H1 (cell line): ENCODE measurements around the gene STXBP2. TPM values are rescaled to one million over a fixed set of nuclear protein-coding genes. Genes with fewer than 3 reads are reported as not detected.

Experiments used
- CTCF ChIA-PET: fragments of 300-600 bp; sonication (Branson Sonifier 250); formaldehyde crosslinking; loops from one replicate; lab custom pipeline; 2021; ENCODE audit not compliant: partially characterized antibody; lab: Charles Lee
- POLR2A ChIA-PET: fragments of 300-600 bp; sonication (Branson Sonifier 250); formaldehyde crosslinking; loops from one replicate; lab custom pipeline; 2021; ENCODE audit warnings: inconsistent platforms; ENCODE audit not compliant: partially characterized antibody; lab: Charles Lee
- DNase-seq, 2 experiments: peaks; one replicate each; pipeline versions ENCODE4 v3.0.0 to v3.0.0-alpha.2; 2010 to 2022; ENCODE audit warnings: low spot score in 2 of 2, low read depth in 1 of 2, mixed read lengths in 1 of 2
- FAIRE-seq: peaks from 2 replicates; lab custom pipeline; 2011; peaks lifted over from hg19 to GRCh38; lab: Jason Lieb, UNC
- H2AFZ ChIP-seq: 2 replicates; pipeline ENCODE4 v1.8.1; 2012; ENCODE audit warnings: low read length, inconsistent platforms
- H2AK5ac ChIP-seq: 2 replicates; pipeline ENCODE4 v1.6.1; 2013; ENCODE audit warnings: low read depth, low read length
- H2BK120ac ChIP-seq: replicated peaks from 2 replicates; pipeline ENCODE3; 2013; ENCODE audit warnings: low read depth, low read length, inconsistent platforms
- H2BK12ac ChIP-seq: 2 replicates; pipeline ENCODE4 v1.6.1; 2013; ENCODE audit warnings: low read depth, low read length
- H2BK15ac ChIP-seq: 2 replicates; pipeline ENCODE4 v1.6.1; 2013; ENCODE audit warnings: low read length
- H2BK20ac ChIP-seq: 2 replicates; pipeline ENCODE4 v1.6.1; 2013; ENCODE audit warnings: low read length
- H2BK5ac ChIP-seq: 2 replicates; pipeline ENCODE4 v1.6.1; 2013; ENCODE audit warnings: low read depth, low read length
- H3K14ac ChIP-seq: 2 replicates; pipeline ENCODE4 v1.6.1; 2013; ENCODE audit warnings: inconsistent platforms; ENCODE audit not compliant: insufficient read length
- H3K18ac ChIP-seq: 2 replicates; pipeline ENCODE4 v1.6.1; 2013; ENCODE audit warnings: low read length; ENCODE audit errors: extremely low read depth
- H3K23ac ChIP-seq: 2 replicates; pipeline ENCODE4 v1.6.1; 2013; ENCODE audit warnings: inconsistent platforms; ENCODE audit not compliant: insufficient read length
- H3K23me2 ChIP-seq: 2 replicates; pipeline ENCODE4 v1.6.1; 2013; ENCODE audit warnings: low read depth, low read length
- H3K27ac ChIP-seq: 2 replicates; pipeline ENCODE4 v1.6.1; 2011; ENCODE audit warnings: low read depth, low read length, inconsistent platforms
- H3K27me3 ChIP-seq, 4 experiments: replicated peaks in 1 of 4; 1 replicate in 1 of 4; 2 replicates in 3 of 4; pipeline versions ENCODE4 v1.6.1 to v1.8.1; 2011 to 2013; ENCODE audit warnings: low read length in 3 of 4, mild to moderate bottlenecking in 3 of 4, inconsistent platforms in 2 of 4, mixed read lengths in 2 of 4, moderate library complexity in 1 of 4; ENCODE audit not compliant: control insufficient read depth in 3 of 4, insufficient read depth in 3 of 4; ENCODE audit errors: extremely low read depth in 1 of 4
- H3K36me3 ChIP-seq, 4 experiments: 2 replicates each; pipeline versions ENCODE4 v1.6.1 to v1.8.1; 2011 to 2013; ENCODE audit warnings: mild to moderate bottlenecking in 4 of 4, low read length in 3 of 4, moderate library complexity in 2 of 4, control low read depth in 1 of 4, inconsistent platforms in 1 of 4; ENCODE audit not compliant: insufficient read depth in 4 of 4, control insufficient read depth in 2 of 4
- H3K4ac ChIP-seq: replicated peaks from 2 replicates; pipeline ENCODE3; 2013; ENCODE audit warnings: low read length, low read depth, mixed read lengths, inconsistent platforms; ENCODE audit not compliant: insufficient read length
- H3K4me1 ChIP-seq, 4 experiments: replicated peaks in 1 of 4; 1 replicate in 1 of 4; 2 replicates in 3 of 4; pipeline versions ENCODE4 v1.6.1 to v1.8.1; 2011 to 2013; ENCODE audit warnings: low read length in 3 of 4, inconsistent platforms in 2 of 4, mixed read lengths in 1 of 4; ENCODE audit not compliant: insufficient read depth in 4 of 4, control insufficient read depth in 3 of 4
- H3K4me2 ChIP-seq, 2 experiments: 2 replicates each; pipeline versions ENCODE4 v1.6.1 to v1.8.1; 2011 to 2013; ENCODE audit warnings: low read depth in 2 of 2, low read length in 2 of 2, control low read depth in 1 of 2, inconsistent platforms in 1 of 2, mild to moderate bottlenecking in 1 of 2; ENCODE audit not compliant: insufficient read depth in 1 of 2
- H3K4me3 ChIP-seq, 4 experiments: fragments of 200-600, 300-600 bp in 1 of 4; sonication (generic), shearing (Covaris generic), sonication (Bioruptor Twin) in 1 of 4; 2 replicates each; pipeline versions ENCODE4 v1.5.1 to v1.8.1; 2011 to 2016; ENCODE audit warnings: low read length in 4 of 4, low read depth in 3 of 4, control low read depth in 2 of 4, inconsistent platforms in 2 of 4, mild to moderate bottlenecking in 2 of 4, mixed read lengths in 1 of 4, moderate library complexity in 1 of 4; ENCODE audit not compliant: insufficient read depth in 2 of 4; ENCODE audit errors: extremely low read depth in 1 of 4
- H3K56ac ChIP-seq: replicated peaks from 2 replicates; pipeline ENCODE3; 2013; ENCODE audit warnings: low read depth, mild to moderate bottlenecking, mixed read lengths, low read length, inconsistent platforms; ENCODE audit not compliant: insufficient read length
- H3K79me1 ChIP-seq: 2 replicates; pipeline ENCODE4 v1.6.1; 2013; ENCODE audit warnings: low read depth, low read length, control low read depth
- H3K79me2 ChIP-seq, 2 experiments: 2 replicates each; pipeline versions ENCODE4 v1.6.1 to v1.8.1; 2012 to 2013; ENCODE audit warnings: low read length in 2 of 2, mild to moderate bottlenecking in 2 of 2, inconsistent platforms in 1 of 2; ENCODE audit not compliant: insufficient read depth in 2 of 2, control insufficient read depth in 1 of 2
- H3K9ac ChIP-seq, 4 experiments: replicated peaks in 1 of 4; 1 replicate in 1 of 4; 2 replicates in 3 of 4; pipeline versions ENCODE4 v1.6.1 to v1.8.1; 2011 to 2013; ENCODE audit warnings: low read depth in 3 of 4, low read length in 3 of 4, control low read depth in 2 of 4, mild to moderate bottlenecking in 2 of 4, moderate library complexity in 2 of 4, inconsistent platforms in 1 of 4; ENCODE audit errors: extremely low read depth in 1 of 4
- H3K9me3 ChIP-seq, 2 experiments: 2 replicates each; pipeline versions ENCODE4 v1.6.1 to v1.8.1; 2012 to 2013; ENCODE audit warnings: mild to moderate bottlenecking in 2 of 2, moderate library complexity in 2 of 2, control low read depth in 1 of 2, inconsistent platforms in 1 of 2, low read depth in 1 of 2, low read length in 1 of 2, mixed read lengths in 1 of 2; ENCODE audit not compliant: insufficient read depth in 2 of 2
- H4K20me1 ChIP-seq, 2 experiments: replicated peaks in 1 of 2; 2 replicates each; pipeline versions ENCODE3 to v1.8.1; 2011 to 2013; ENCODE audit warnings: inconsistent platforms in 2 of 2, low read length in 2 of 2, mild to moderate bottlenecking in 1 of 2; ENCODE audit not compliant: insufficient read depth in 2 of 2, control insufficient read depth in 1 of 2
- H4K5ac ChIP-seq: 2 replicates; pipeline ENCODE4 v1.6.1; 2013; ENCODE audit warnings: low read length, low read depth, mixed read lengths, inconsistent platforms; ENCODE audit not compliant: insufficient read length
- H4K8ac ChIP-seq: 2 replicates; pipeline ENCODE4 v1.8.0; 2013; ENCODE audit warnings: mild to moderate bottlenecking, moderate library complexity, low read length, inconsistent platforms; ENCODE audit not compliant: insufficient read depth; ENCODE audit errors: extremely low read depth
- H4K91ac ChIP-seq: replicated peaks from 2 replicates; pipeline ENCODE3; 2013; ENCODE audit warnings: low read length, mixed read lengths, inconsistent platforms; ENCODE audit not compliant: insufficient read length
- CBX8 ChIP-seq: fragments of 300-800, 300-1000 bp; sonication (generic); IDR thresholded peaks from 2 replicates; pipeline ENCODE4 v1.7.1; 2016; ENCODE audit warnings: low read depth, low read length, borderline replicate concordance
- CTBP2 ChIP-seq: IDR thresholded peaks from 2 replicates; pipeline ENCODE4 v1.7.0; 2011; ENCODE audit warnings: borderline replicate concordance, mild to moderate bottlenecking, moderate library complexity, mixed read lengths, low read length; ENCODE audit not compliant: insufficient read depth, insufficient read length
- EZH2 ChIP-seq: fragments of 200-600 bp; sonication (generic); IDR thresholded peaks from 2 replicates; pipeline ENCODE4 v1.7.1; 2012; ENCODE audit warnings: low read depth, mild to moderate bottlenecking, moderate library complexity, low read length, inconsistent platforms; ENCODE audit not compliant: severe bottlenecking
- MAX ChIP-seq: IDR thresholded peaks from 2 replicates; pipeline ENCODE4 v1.6.1; 2012; ENCODE audit warnings: inconsistent platforms
- NANOG ChIP-seq: IDR thresholded peaks from 2 replicates; pipeline ENCODE4 v1.6.1; 2011; ENCODE audit warnings: low read length, low read depth, mild to moderate bottlenecking, inconsistent platforms; ENCODE audit not compliant: insufficient read depth, poor library complexity, severe bottlenecking
- PHF8 ChIP-seq: fragments of 200-600 bp; sonication (generic); conservative IDR thresholded peaks from 2 replicates; pipeline ENCODE4 v1.7.1; 2012; ENCODE audit warnings: low read depth, mild to moderate bottlenecking, inconsistent platforms, low read length, moderate library complexity
- POLR2AphosphoS5 ChIP-seq: IDR thresholded peaks from 2 replicates; pipeline ENCODE4 v1.6.1; 2011; ENCODE audit warnings: low read depth, low read length
- RBBP5 ChIP-seq: IDR thresholded peaks from 2 replicates; pipeline ENCODE4 v1.7.1; 2012; ENCODE audit warnings: low read depth, mild to moderate bottlenecking, inconsistent platforms, low read length, moderate library complexity, borderline replicate concordance
- RFX5 ChIP-seq: IDR thresholded peaks from 2 replicates; pipeline ENCODE4 v1.6.1; 2011; ENCODE audit warnings: low read depth, low read length, improper control_type of control experiment, borderline replicate concordance
- TAF7 ChIP-seq: optimal IDR thresholded peaks from 2 replicates; pipeline ENCODE3; 2011; ENCODE audit warnings: low read depth, mild to moderate bottlenecking, inconsistent platforms, low read length, moderate library complexity, borderline replicate concordance
- ZNF274 ChIP-seq: IDR thresholded peaks from 2 replicates; pipeline ENCODE4 v1.7.0; 2012; ENCODE audit warnings: low read length, borderline replicate concordance; ENCODE audit errors: extremely low read depth
- WGBS, 2 experiments: shearing (Covaris generic) in 1 of 2; methylation state at CpG; one replicate each; pipeline versions ENCODE4 v1.1.6 to v1.1.7; 2013 to 2015; ENCODE audit warnings: low lambda C conversion rate in 2 of 2, mixed read lengths in 2 of 2, inconsistent platforms in 1 of 2, low coverage in 1 of 2, missing lambda C conversion rate in 1 of 2; ENCODE audit not compliant: insufficient replicate concordance in 2 of 2, insufficient coverage in 1 of 2, insufficient read length in 1 of 2; ENCODE audit errors: extremely low coverage in 1 of 2, missing lambda C conversion rate in 1 of 2; 5-methylcytosine and 5-hydroxymethylcytosine counted together
- polyA plus RNA-seq, 7 experiments: library from polyadenylated mRNA; depleted of rRNA in 3 of 7; stranded (reverse) in 5 of 7; unstranded in 2 of 7; fragments of >200 nt in 5 of 7; fragments of 200-250 nt in 2 of 7; gene quantifications; 1 replicate in 5 of 7; 2 replicates in 1 of 7; 4 replicates in 1 of 7; pipeline versions ENCODE4 v1.2.1 to v1.2.3, GENCODE V29; 2011 to 2013; ENCODE audit warnings: missing spikeins in 2 of 7, mixed read lengths in 2 of 7
- total RNA-seq: library from RNA; stranded (reverse); fragmentation: NEBNext Ultra II Directional; extraction: Animal tissue kit (Norgen Biotek cat#: 25700); gene quantifications from 2 replicates; pipeline ENCODE4 v1.2.1, GENCODE V29; 2021

Gene STXBP2
- total and polyA plus RNA-seq, 2 of the 8 experiments (the other 6 are each of a cell fraction or from before 2014, with no cell fraction given): 52.9 to 53.8 TPM

GRCh38 chr19:7619671-7620441 lies 17.1 kb upstream of the STXBP2 start:
- H3K9ac ChIP-seq: no peak overlapping the region
- H2BK120ac ChIP-seq: no peak overlapping the region
- ChIA-PET CTCF (interaction anchor here (0.7 to 1.5 kb wide), 3 partner anchors 10 to 180 kb away, joined by 3 read pairs; no protein-coding TSS in a partner anchor), POLR2A (interaction anchor here (0.9 to 4.3 kb wide), 7 partner anchors 8 to 52 kb away, joined by 3 to 29 read pairs (median 5); partner anchors contain the start of genes PET100 and XAB2)
- no peaks in the 10 kb centered on the region for H3K4me1 ChIP-seq
- no peak overlapping the region for H3K4me2 ChIP-seq
- H3K56ac ChIP-seq: no peak overlapping the region
- H3K79me1 ChIP-seq: no peaks in the 10 kb centered on the region; the same call in 1 of the 2 replicates
- H3K79me2 ChIP-seq: no peaks in the 10 kb centered on the region
- peaks cover 7 to 14% of the 10 kb centered on the region in 2 experiments for H4K20me1 ChIP-seq
- no peaks in the 10 kb centered on the region for H3K23me2 ChIP-seq
- no peaks in the 10 kb centered on the region for H3K27me3 ChIP-seq
- H3K23ac ChIP-seq: no peak overlapping the region
- H3K14ac ChIP-seq: no peak overlapping the region
- H2AK5ac ChIP-seq: no peak overlapping the region
- no peak overlapping the region for H4K91ac ChIP-seq
- peaks cover 8 to 54% (median 23%) of the 10 kb centered on the region in 4 experiments; a peak in 6 of 8 replicates for H3K36me3 ChIP-seq
- no peak overlapping the region for H3K4ac ChIP-seq
- H3K18ac ChIP-seq: no peak overlapping the region
- no peak overlapping the region for H2AFZ ChIP-seq
- no peak overlapping the region for H2BK5ac ChIP-seq
- H2BK15ac ChIP-seq: no peak overlapping the region
- H4K8ac ChIP-seq: no peak overlapping the region
- H3K4me3 ChIP-seq: no peak overlapping the region
- DNase-seq (no peak), FAIRE-seq (no peak)
- no peak overlapping the region for H2BK20ac ChIP-seq
- no peak overlapping the region for H3K27ac ChIP-seq
- no peaks in the 10 kb centered on the region for H3K9me3 ChIP-seq
- H4K5ac ChIP-seq: no peak overlapping the region
- 90% methylated on average over 21 of the region's 48 CpGs; no CpG with 5 or more reads in 1 of the 2 experiments for WGBS, 2 experiments
- H2BK12ac ChIP-seq: no peak overlapping the region
- TF ChIP-seq CTBP2 (no peak), RBBP5 (no peak), NANOG (no peak), RFX5 (no peak), PHF8 (no peak), EZH2 (no peak), POLR2AphosphoS5 (no peak), ZNF274 (no peak), CBX8 (no peak), MAX (no peak), TAF7 (no peak)
